ENCODE data around the gene RUNX2.
"Not testable (repeated sequence)": the region's sequence is repeated elsewhere in the genome, so short reads cannot be mapped to it uniquely, and the experiment has no call there.

RUNX2 gene

DNA sequence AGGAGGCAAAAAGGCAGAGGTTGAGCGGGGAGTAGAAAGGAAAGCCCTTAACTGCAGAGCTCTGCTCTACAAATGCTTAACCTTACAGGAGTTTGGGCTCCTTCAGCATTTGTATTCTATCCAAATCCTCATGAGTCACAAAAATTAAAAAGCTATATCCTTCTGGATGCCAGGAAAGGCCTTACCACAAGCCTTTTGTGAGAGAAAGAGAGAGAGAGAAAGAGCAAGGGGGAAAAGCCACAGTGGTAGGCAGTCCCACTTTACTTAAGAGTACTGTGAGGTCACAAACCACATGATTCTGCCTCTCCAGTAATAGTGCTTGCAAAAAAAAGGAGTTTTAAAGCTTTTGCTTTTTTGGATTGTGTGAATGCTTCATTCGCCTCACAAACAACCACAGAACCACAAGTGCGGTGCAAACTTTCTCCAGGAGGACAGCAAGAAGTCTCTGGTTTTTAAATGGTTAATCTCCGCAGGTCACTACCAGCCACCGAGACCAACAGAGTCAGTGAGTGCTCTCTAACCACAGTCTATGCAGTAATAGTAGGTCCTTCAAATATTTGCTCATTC lies at the start of gene RUNX2:
Gene RUNX2 (plus strand): TSS at position 375 of the 567 bp plus-strand sequence. CDS start 397 bp downstream, outside the sequence.
- no peak for DNase-seq (ENCODE audit: low read depth in 2 of 2)

DNA sequence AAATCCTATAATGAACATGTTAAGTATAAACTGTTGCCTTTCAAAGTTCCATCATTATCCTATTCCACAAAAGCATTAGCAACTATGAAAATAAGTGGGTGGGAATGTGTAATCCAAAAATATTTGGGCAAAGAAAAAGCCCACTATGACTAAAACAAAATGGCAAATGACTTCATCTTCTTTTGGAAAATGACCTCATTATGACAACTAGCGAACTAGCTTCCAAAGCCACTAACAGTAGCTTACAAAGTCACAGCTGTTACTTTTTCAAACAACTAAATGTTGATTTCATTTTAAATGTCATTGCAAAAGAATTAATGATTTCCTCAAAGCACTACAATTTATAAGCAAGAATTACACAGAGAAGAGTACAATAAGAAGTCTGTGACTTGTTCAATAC lies 49.8 kb upstream of the RUNX2 start:
- DNase-seq (ENCODE audit: low read depth in 2 of 2): no peak

- not testable (repeated sequence) for DNase-seq (ENCODE audit: low read depth in 2 of 2)
These were observed 41.4 kb upstream of the RUNX2 start for GRCh38 chr6:45286707-45287106.

DNA sequence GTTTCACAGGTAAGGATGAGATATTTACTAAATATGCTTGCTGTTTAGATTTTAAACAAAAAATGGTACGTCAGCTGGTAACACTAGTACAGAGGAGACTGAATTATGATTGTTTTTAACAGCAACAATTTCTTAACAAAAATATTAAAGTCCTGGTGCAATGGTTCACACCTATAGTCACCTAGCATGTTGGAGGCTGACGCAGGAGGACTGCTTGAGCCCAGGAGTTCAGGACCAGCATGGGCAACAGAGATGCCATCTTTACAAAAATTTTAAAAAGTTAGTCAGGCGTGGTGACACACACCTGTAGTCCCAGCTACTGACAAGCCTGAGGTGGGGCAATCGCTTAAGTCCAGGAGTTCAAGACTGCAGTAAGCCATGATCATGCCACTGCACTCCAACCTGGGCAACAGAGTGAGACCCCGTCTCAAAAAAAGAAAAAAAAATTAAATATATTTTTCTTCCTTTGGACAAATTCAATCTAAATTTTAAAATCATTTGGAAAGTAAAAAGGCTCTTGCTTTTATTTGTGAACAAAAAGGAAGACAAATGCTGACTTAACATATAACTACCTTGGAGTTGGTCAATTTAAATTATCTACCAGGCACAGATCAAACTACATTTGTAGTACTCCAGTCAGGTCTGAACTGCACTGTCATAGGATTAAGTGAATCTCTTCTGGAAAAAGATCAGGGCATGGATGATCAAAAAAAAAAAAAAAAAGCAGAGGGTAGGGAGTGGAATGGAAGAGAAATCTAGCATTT lies 38.2 kb upstream of the RUNX2 start:
- DNase-seq (ENCODE audit: low read depth in 2 of 2): no peak

GRCh38 chr6:45293306-45293705 lies 34.8 kb upstream of the RUNX2 start:
- no peak for DNase-seq (ENCODE audit: low read depth in 2 of 2)

DNA sequence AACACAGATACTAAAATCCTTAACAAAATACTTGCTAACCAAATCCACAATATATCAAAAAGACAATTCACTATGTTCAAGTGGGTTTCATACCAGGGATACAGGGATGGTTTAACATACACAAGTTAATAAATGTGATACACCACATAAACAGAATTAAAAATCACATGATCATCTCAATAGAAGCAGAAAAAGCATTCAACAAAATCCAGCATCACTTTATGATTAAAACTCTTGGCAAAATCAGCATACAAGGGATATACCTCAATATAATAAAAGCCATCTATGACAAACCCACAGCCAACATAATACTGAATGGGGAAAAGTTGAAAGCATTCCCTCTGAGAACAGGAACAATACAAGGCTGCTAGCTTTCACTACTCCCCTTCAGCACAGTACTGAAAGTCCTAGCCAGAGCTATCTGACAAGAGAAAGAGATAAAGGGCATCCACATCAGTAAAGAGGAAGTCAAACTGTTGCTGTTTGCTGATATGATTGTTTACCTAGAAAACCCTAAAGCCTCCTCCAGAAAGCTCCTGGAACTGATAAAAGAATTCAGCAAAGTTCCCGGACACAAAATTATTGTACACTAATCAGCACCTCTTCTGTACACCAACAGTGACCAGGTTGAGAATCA lies 33.9 kb upstream of the RUNX2 start:
- DNase-seq (ENCODE audit: low read depth in 2 of 2): not testable (repeated sequence)

DNA sequence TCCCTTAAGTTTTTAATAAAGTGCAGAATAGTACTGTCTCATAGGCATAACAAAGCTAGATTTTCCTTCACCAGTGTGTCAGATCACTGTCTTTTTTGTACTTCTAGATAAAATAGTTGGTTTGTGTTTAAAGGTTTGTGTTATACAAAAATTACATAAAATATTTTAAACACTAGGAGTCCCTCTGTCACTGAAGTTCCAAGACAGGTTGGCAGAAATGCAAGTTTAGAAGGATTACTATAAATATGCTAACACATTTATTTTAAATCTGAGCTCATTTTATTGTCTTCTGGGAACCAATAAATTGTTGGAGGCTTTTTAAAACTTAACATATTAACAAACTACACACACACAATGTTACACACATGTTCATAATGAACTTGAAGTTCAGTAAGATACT lies 30.8 kb upstream of the RUNX2 start:
- DNase-seq (ENCODE audit: low read depth in 2 of 2): no peak

DNA sequence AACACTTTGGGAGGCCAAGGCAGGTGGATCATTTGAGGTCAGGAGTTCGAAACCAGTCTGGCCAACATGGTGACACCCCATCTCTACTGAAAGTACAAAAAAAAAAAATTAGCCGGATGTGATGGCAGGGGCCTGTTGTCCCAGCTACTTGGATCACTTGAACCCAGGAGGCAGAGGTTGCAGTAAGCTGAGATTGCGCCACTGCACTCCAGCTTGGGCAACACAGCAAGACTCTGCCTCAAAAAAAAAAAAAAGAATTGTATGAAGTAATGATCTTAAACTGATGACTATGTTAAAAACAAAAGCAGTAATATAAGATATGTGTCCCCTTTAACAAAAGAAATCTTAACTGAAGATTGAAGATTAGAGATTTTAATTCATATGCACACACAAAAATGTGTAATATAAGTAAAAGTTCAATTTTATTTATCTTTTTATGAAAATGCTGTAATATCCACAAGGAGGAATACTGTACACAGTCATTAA lies 29.0 kb upstream of the RUNX2 start:
- DNase-seq (ENCODE audit: low read depth in 2 of 2): no peak

DNA sequence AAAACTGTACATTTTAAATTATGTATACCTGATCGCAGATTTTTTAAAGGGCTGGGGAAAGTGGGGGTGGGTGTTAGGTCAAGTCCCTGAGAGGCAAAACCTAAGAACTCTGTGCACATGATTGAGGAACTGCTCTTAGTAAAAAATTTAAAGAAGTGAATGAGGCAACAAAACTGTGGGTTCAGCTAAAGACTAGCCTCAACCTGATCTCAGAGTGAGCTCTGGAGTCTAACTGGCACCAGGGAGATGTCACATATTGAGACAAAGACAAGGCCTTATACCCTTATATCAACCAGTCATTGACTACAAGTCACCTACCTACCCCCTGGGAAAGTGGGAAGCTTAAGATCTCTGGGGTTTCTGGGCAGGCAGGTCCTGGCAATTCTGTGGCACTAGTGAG lies 27.4 kb upstream of the RUNX2 start:
- DNase-seq (ENCODE audit: low read depth in 2 of 2): no peak

DNA sequence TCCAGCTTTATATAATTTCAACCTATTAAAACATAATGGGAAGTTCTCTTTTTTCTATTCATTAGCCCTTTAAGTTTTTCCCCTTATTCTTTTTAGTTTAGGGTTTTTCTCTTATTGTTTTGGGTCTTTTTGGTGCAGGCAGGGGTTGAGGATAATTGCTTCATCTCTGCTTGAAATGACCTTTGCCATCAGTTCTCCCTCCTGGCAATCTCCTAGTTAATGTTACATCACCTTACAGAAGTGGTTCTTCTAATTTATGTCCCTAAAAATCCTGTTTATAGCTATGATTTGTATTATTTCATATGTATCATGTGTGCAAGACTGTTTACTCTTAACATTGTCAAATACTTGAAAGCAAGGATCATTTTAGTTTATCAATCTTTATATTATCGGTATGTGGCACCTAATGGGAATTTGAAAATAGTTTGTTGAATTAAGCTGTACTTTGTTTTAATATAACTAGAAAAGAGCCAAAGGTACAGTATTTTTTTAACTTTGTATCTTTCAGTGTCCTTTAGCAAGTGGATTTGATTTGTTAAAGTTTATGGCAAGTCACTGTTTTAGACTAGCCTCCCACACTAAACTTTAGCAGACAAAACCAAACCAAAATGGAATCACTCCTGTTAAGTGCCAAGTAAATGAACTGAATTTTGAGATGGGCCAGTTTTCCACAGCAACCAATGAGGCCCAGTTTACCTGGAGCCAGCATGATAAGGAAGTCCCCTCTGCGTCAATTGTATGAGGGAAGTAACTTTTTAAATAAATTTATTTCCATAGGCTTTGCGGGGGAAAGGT lies 26.6 kb upstream of the RUNX2 start:
- DNase-seq (ENCODE audit: low read depth in 2 of 2): no peak

GRCh38 chr6:45302832-45303231 lies 25.3 kb upstream of the RUNX2 start:
- DNase-seq (ENCODE audit: low read depth in 2 of 2): no peak

DNA sequence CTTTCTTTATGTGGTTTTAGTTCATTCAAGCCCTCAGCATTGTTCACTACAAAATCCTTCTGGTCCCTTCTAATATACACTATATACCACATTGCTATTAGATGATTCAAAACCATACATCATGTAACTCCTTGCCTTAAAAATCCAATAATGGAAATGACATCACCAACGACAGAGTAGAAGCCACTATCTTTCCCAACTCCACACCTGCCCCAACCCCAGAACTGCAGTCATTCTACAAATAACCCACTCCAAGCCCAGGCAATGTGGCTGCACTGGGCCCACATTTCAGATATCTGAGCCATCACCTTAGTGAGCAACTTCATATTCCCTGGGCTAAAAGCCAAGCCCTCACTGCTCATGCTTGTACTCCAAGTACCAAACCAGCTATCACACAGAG lies 22.6 kb upstream of the RUNX2 start:
- no peak for DNase-seq (ENCODE audit: low read depth in 2 of 2)

DNA sequence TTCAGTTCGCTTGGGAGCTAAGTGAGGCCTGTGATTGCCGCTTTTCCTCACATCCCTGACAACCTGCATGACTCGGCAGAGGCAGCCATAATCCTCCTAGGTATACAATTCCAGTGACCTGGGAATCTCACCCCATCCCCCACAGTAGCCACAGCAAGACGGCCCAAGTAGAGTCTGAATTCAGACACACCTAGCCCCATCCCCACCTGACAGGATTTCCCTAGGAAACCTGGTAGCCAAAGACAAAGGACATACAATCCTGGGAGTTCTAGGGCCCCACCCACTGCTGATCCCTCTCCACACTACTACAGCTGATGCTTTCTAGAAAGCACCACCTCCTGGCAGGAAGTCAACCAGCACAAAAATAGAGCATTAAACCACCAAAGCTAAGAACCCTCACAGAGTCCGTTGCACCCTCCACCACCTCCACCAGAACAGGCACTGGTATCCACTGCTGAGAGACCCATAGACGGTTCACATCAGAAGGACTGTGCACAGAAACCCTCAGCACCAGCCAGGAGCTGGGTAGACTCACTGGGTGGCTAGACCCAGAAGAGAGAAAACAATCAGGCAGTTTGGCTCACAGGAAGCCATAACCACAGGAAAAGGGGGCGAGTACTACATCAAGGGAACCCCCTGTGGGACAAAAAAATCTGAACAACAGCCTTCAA lies 17.9 kb upstream of the RUNX2 start:
- peak in 1 of 2 donors; percentile 3 for DNase-seq (ENCODE audit: low read depth in 2 of 2)

GRCh38 chr6:45314146-45314545 lies 14.0 kb upstream of the RUNX2 start:
- DNase-seq (ENCODE audit: low read depth in 2 of 2): no peak

GRCh38 chr6:45320349-45320748 lies 7.8 kb upstream of the RUNX2 start:
- no peak for DNase-seq (ENCODE audit: low read depth in 2 of 2)

DNA sequence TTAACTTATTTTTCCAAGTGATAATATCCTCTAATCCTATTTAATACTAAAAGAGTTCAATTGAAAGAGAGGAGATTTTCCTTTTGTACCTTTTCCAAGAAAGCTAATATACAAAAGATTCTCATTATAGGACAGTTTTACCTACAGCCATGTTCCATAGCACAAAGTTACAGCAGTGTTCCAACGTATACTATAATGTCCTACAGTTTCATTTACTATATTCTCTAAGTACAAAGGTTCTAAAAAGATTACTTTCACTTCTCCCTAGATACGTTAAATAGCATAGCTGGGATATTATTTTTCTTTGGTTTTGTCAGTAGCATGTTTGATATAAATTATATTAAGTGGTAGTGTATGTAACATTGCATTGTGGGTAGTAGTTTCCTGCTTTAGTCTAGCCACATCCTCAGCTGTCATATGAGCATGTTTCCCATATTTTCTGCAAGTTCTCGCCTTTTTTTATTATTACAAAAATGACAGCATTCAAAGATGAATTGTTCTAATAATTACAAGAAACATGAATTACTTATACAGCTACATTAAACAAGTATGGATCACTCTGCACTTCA lies 4.4 kb upstream of the RUNX2 start:
- no peak for DNase-seq (ENCODE audit: low read depth in 2 of 2)

GRCh38 chr6:45326698-45327417 lies 1.3 kb upstream of the RUNX2 start:
- no peak for DNase-seq (ENCODE audit: low read depth in 2 of 2)

DNA sequence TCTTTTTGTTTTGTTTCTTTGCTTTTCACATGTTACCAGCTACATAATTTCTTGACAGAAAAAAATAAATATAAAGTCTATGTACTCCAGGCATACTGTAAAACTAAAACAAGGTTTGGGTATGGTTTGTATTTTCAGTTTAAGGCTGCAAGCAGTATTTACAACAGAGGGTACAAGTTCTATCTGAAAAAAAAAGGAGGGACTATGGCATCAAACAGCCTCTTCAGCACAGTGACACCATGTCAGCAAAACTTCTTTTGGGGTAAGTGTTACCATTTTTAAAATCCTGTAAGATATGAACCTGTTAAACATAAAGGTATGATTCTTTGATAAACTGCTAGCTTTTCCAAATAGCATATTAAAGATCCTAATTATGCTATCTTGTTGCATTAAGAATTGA lies 393 bp downstream of the RUNX2 start:
- DNase-seq (ENCODE audit: low read depth in 2 of 2): no peak

DNA sequence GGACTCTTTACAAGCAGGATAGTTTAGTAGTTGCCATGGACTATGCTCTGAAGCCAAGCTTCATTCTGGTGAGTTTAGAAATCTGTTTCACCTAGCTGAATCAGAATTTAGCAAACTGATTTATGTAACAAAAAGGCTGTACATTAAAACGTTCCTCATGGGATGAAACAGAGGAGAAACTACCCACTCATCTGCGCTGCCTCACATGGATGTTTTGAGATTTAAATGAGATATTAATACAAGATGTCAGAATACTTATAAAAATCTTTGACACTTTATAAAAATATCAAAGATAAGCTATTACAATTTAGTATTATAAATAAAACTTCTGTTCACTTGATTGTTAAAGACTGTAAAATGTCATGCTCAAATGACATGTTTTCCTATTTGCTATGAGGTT lies 16.8 kb downstream of the RUNX2 start:
- DNase-seq (ENCODE audit: low read depth in 2 of 2): no peak

DNA sequence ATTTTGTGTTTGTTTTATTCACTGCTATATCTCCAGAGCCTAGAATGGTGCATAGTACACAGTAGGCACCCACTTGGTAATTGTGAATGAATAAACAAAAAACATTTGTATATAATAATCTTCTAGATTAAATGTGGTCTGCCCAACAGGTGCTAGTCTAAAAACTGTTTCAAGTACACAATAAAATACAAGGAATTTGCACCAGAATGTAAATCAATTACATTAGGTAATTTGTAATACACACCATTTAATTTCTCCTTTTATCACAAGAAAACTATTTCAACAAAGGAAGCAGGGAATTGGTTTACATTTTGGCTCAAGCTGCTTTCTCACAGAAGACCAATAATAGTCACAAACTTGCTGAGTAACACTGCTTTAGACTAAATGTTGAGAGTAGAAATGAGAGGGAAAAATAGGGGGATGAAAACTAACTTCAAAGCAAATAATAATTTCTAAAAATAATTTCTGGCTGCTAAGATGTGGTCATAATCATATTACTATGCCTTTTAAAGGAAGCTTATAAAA lies 22.1 kb downstream of the RUNX2 start:
- no peak for DNase-seq (ENCODE audit: low read depth in 2 of 2)
